ENCODE measurements around the gene SLC26A5.

SLC26A5 gene

GRCh38 chr7:103398483-103399127 is 47.4 kb downstream of the SLC26A5 start:
- DNase-seq = no peak

GRCh38 chr7:103396471-103396870 is 49.5 kb downstream of the SLC26A5 start:
- DNase-seq = no peak

- DNase-seq = no peak
Measured at GRCh38 chr7:103395071-103395470, 50.9 kb downstream of the SLC26A5 start.

- DNase-seq = no peak
Measured at GRCh38 chr7:103394566-103394965, 51.4 kb downstream of the SLC26A5 start.

GRCh38 chr7:103391976-103392375 is 54.0 kb downstream of the SLC26A5 start:
- no peak for DNase-seq

- DNase-seq = no peak
Measured at GRCh38 chr7:103391150-103391549, 54.9 kb downstream of the SLC26A5 start.

GRCh38 chr7:103389263-103389662 is 56.7 kb downstream of the SLC26A5 start:
- no peak for DNase-seq

GRCh38 chr7:103388469-103389140 is 57.4 kb downstream of the SLC26A5 start:
- DNase-seq = no peak

GRCh38 chr7:103387242-103387641 is 58.8 kb downstream of the SLC26A5 start:
- DNase-seq = no peak

GRCh38 chr7:103382032-103382402 is 64.0 kb downstream of the SLC26A5 start:
- no peak for DNase-seq

- no peak for DNase-seq
Measured at GRCh38 chr7:103381280-103382031, 64.6 kb downstream of the SLC26A5 start.

- DNase-seq = no peak
Measured at GRCh38 chr7:103380395-103381191, 65.4 kb downstream of the SLC26A5 start.

- DNase-seq = no peak
Measured at GRCh38 chr7:103379270-103379975, 66.6 kb downstream of the SLC26A5 start.

- DNase-seq = no peak
Measured at GRCh38 chr7:103373866-103374643, 72.0 kb downstream of the SLC26A5 start.

- no peak for DNase-seq
Measured at GRCh38 chr7:103369432-103369831, 76.6 kb downstream of the SLC26A5 start.

GRCh38 chr7:103349805-103350204 is 96.2 kb downstream of the SLC26A5 start:
- no peak for DNase-seq

GRCh38 chr7:103348959-103349358 is 97.0 kb downstream of the SLC26A5 start:
- no peak for DNase-seq

- DNase-seq = no peak
Measured at GRCh38 chr7:103348452-103348851, 97.6 kb downstream of the SLC26A5 start.

- peak; percentile 91 for DNase-seq
Measured at GRCh38 chr7:103347507-103348267, 98.3 kb downstream of the SLC26A5 start, which contains the start of gene PSMC2. Gene PSMC2 (plus strand): TSS chr7:103347643. CDS start chr7:103347712, 69 bp downstream.

GRCh38 chr7:103346396-103346795 is 99.6 kb downstream of the SLC26A5 start:
- no peak for DNase-seq

Data from left hindlimb (tissue), 1 donor.